ENCODE results near the gene FSD1L. TPM values are rescaled to one million over a fixed set of nuclear protein-coding genes. Genes with fewer than 3 reads are reported as not detected.

Gene FSD1L
- total RNA-seq, 1 experiment from 2014 or later, result 3.4 TPM

- no TSS peak for BruUV-seq (replicated peaks)
- TF ChIP-seq, protein P1, sequence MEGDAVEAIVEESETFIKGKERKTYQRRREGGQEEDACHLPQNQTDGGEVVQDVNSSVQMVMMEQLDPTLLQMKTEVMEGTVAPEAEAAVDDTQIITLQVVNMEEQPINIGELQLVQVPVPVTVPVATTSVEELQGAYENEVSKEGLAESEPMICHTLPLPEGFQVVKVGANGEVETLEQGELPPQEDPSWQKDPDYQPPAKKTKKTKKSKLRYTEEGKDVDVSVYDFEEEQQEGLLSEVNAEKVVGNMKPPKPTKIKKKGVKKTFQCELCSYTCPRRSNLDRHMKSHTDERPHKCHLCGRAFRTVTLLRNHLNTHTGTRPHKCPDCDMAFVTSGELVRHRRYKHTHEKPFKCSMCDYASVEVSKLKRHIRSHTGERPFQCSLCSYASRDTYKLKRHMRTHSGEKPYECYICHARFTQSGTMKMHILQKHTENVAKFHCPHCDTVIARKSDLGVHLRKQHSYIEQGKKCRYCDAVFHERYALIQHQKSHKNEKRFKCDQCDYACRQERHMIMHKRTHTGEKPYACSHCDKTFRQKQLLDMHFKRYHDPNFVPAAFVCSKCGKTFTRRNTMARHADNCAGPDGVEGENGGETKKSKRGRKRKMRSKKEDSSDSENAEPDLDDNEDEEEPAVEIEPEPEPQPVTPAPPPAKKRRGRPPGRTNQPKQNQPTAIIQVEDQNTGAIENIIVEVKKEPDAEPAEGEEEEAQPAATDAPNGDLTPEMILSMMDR (IDR thresholded peaks at IDR 0.05; ENCODE audit: unreplicated experiment), result no peak
- Mint-ChIP-seq H3K4me1 (ENCODE audit: low read depth, unreplicated experiment) (no peaks in the 10 kb centered on the region), H3K27me3 (ENCODE audit: unreplicated experiment) (no peaks in the 10 kb centered on the region), H3K36me3 (ENCODE audit: insufficient read depth, unreplicated experiment) (no peaks in the 10 kb centered on the region), H3K4me3 (ENCODE audit: low read depth, unreplicated experiment) (no peak overlapping the region), H3K27ac (ENCODE audit: unreplicated experiment) (no peak overlapping the region), H3K9me3 (ENCODE audit: low read depth, unreplicated experiment) (no peaks in the 10 kb centered on the region)
- CTCF ChIA-PET, result no interaction called here
- intact Hi-C loops (cut with micrococcal nuclease; ENCODE audit: unreplicated experiment), result no loop called here
- DNase-seq, result no peak
Measured at GRCh38 chr9:105473221-105473620, 25.4 kb downstream of the FSD1L start.

DNA sequence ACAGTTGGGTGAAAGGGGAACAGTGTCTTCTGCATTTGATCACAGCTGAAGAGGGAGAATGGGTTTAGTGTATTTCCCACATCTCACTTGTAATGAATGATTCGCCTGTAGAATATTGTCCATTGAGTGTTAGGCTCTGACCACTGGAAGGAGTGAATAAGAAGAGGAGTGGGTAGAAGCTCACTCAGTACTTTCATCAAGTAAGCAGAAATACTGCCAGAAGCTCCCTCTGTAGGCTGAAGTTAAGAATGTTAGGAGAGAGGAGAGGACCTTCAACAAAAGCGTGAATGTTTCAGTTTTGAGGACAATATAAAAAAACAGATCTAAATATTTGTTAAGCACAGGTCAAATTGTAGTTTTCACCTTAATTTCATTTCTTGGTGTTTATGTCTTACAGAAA lies 27.5 kb downstream of the FSD1L start:
- CTCF ChIA-PET, result interaction anchor here (1.0 to 1.1 kb wide), 2 partner anchors 22 to 25 kb away, joined by 3 to 9 read pairs; no protein-coding TSS in a partner anchor
- BruUV-seq (replicated peaks), result no TSS peak
- intact Hi-C loops (cut with micrococcal nuclease; ENCODE audit: unreplicated experiment), result loop anchor here (2.0 kb wide), 1 partner anchor 49 kb away; no protein-coding TSS in a partner anchor

GRCh38 chr9:105479846-105480245 lies 32.0 kb downstream of the FSD1L start:
- CTCF ChIA-PET, result no interaction called here
- no peak for DNase-seq
- no TSS peak for BruUV-seq (replicated peaks)
- no peak overlapping the region for H3K27ac Mint-ChIP-seq (ENCODE audit: unreplicated experiment)
- intact Hi-C loops (cut with micrococcal nuclease; ENCODE audit: unreplicated experiment), result no loop called here
- no peaks in the 10 kb centered on the region for H3K27me3 Mint-ChIP-seq (ENCODE audit: unreplicated experiment)
- H3K4me1 Mint-ChIP-seq (ENCODE audit: low read depth, unreplicated experiment), result no peaks in the 10 kb centered on the region
- H3K4me3 Mint-ChIP-seq (ENCODE audit: low read depth, unreplicated experiment), result no peak overlapping the region
- no peaks in the 10 kb centered on the region for H3K36me3 Mint-ChIP-seq (ENCODE audit: insufficient read depth, unreplicated experiment)
- TF ChIP-seq, protein P1 (IDR thresholded peaks at IDR 0.05; ENCODE audit: unreplicated experiment), result no peak
- H3K9me3 Mint-ChIP-seq (ENCODE audit: low read depth, unreplicated experiment), result no peaks in the 10 kb centered on the region

More for the DNA sequence above, 27.5 kb downstream of the FSD1L start:
- DNase-seq, result no peak
- Mint-ChIP-seq H3K9me3 (ENCODE audit: low read depth, unreplicated experiment) (no peaks in the 10 kb centered on the region), H3K36me3 (ENCODE audit: insufficient read depth, unreplicated experiment) (no peaks in the 10 kb centered on the region), H3K27ac (ENCODE audit: unreplicated experiment) (no peak overlapping the region), H3K4me1 (ENCODE audit: low read depth, unreplicated experiment) (no peaks in the 10 kb centered on the region), H3K4me3 (ENCODE audit: low read depth, unreplicated experiment) (no peak overlapping the region), H3K27me3 (ENCODE audit: unreplicated experiment) (no peaks in the 10 kb centered on the region)
- TF ChIP-seq, protein P1 (IDR thresholded peaks at IDR 0.05; ENCODE audit: unreplicated experiment), result no peak

DNA sequence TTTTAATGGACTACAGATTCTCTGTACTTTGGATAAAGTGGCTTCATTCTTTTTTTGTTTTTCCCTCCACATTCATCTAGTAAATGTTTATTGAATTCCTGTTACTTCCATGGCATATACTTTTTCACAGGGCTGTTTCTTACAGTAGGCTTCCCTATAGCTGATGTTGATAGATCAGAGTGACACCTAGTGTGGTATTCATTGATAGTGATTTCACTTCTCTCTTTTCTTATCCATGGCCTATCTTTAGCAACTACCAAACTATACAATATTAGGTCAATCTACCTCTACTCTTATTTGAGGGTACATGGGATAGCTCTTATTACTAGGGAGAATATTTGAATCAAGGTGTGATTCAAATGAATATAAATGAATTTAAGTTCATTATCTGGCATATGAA lies 35.8 kb downstream of the FSD1L start:
- H3K36me3 Mint-ChIP-seq (ENCODE audit: insufficient read depth, unreplicated experiment), result no peaks in the 10 kb centered on the region
- CTCF ChIA-PET, result no interaction called here

More for the DNA sequence above, 35.8 kb downstream of the FSD1L start:
- intact Hi-C loops (cut with micrococcal nuclease; ENCODE audit: unreplicated experiment), result no loop called here
- DNase-seq, result no peak
- Mint-ChIP-seq H3K4me1 (ENCODE audit: low read depth, unreplicated experiment) (no peaks in the 10 kb centered on the region), H3K27me3 (ENCODE audit: unreplicated experiment) (no peaks in the 10 kb centered on the region), H3K9me3 (ENCODE audit: low read depth, unreplicated experiment) (no peaks in the 10 kb centered on the region), H3K4me3 (ENCODE audit: low read depth, unreplicated experiment) (no peak overlapping the region), H3K27ac (ENCODE audit: unreplicated experiment) (no peak overlapping the region)
- TF ChIP-seq, protein P1 (IDR thresholded peaks at IDR 0.05; ENCODE audit: unreplicated experiment), result no peak
- no TSS peak for BruUV-seq (replicated peaks)

Measured in Calu3 (cell line).